ENCODE data around the gene FLYWCH1. TPM values are rescaled to one million over a fixed set of nuclear protein-coding genes. Genes with fewer than 3 reads are reported as not detected.

FLYWCH1 gene
- total and polyA plus RNA-seq, 4 donors, result 3.9 to 12.2 (median 7.8) TPM

- TF ChIP-seq MAX (IDR thresholded peaks at IDR 0.05) (no peak), HNF4A (conservative IDR thresholded peaks at IDR 0.05) (no peak), EGR1 (IDR thresholded peaks at IDR 0.05; ENCODE audit: low read depth in 2 of 2) (no peak), RAD21 (IDR thresholded peaks at IDR 0.05) (no peak), REST (IDR thresholded peaks at IDR 0.05) (no peak), FOXA1 (IDR thresholded peaks at IDR 0.05) (no peak), SP1 (IDR thresholded peaks at IDR 0.05) (no peak)
- no peak overlapping the region for H3K4me3 ChIP-seq (ENCODE audit: low read depth in 1 of 3, low read length in 3 of 3)
- H3K9me3 ChIP-seq (ENCODE audit: control insufficient read depth in 4 of 4, low read length in 3 of 4), result no peaks in the 10 kb centered on the region
- no peak overlapping the region for H3K27ac ChIP-seq (ENCODE audit: low read depth in 1 of 2, low read length in 2 of 2)
- no peak for DNase-seq (ENCODE audit: low spot score)
- no peaks in the 10 kb centered on the region for H3K4me1 ChIP-seq (ENCODE audit: control insufficient read depth in 4 of 4, insufficient read depth in 4 of 4, low read length in 3 of 4)
- no peaks in the 10 kb centered on the region for H3K36me3 ChIP-seq (ENCODE audit: control insufficient read depth in 4 of 4, insufficient read depth in 3 of 4, low read depth in 1 of 4, low read length in 3 of 4)
- H3K9ac ChIP-seq (ENCODE audit: low read depth in 1 of 2, low read length in 2 of 2), result no peak overlapping the region
- 88% methylated on average over 12 of the region's 12 CpGs for WGBS
- no peaks in the 10 kb centered on the region for H3K27me3 ChIP-seq (ENCODE audit: control insufficient read depth in 4 of 4, insufficient read depth in 4 of 4, low read length in 3 of 4)
These were observed 80.0 kb downstream of the FLYWCH1 start for GRCh38 chr16:2991566-2992261.

- no peak overlapping the region for H3K27ac ChIP-seq (ENCODE audit: low read depth in 1 of 2, low read length in 2 of 2)
- no peak for TF ChIP-seq GABPA (IDR thresholded peaks at IDR 0.05 in 1 of 2, conservative IDR thresholded peaks at IDR 0.05 in 1 of 2)
- TF ChIP-seq ATF3 (IDR thresholded peaks at IDR 0.05), result no peak
- TF ChIP-seq CTCF (IDR thresholded peaks at IDR 0.05; ENCODE audit: low read depth, low read length, missing input control), result no peak
- no peak for TF ChIP-seq SP1 (IDR thresholded peaks at IDR 0.05)
- no peak for TF ChIP-seq HNF4G (IDR thresholded peaks at IDR 0.05)
- TF ChIP-seq ZBTB33 (IDR thresholded peaks at IDR 0.05), result no peak
- TF ChIP-seq FOXA1 (IDR thresholded peaks at IDR 0.05), result no peak
- TF ChIP-seq JUND (IDR thresholded peaks at IDR 0.05), result no peak
- TF ChIP-seq TAF1 (conservative IDR thresholded peaks at IDR 0.05), result no peak
- no peak for TF ChIP-seq RXRA (IDR thresholded peaks at IDR 0.05)
- TF ChIP-seq FOXA2 (IDR thresholded peaks at IDR 0.05), result no peak
- TF ChIP-seq EGR1 (IDR thresholded peaks at IDR 0.05; ENCODE audit: low read depth in 2 of 2), result no peak
- TF ChIP-seq YY1 (IDR thresholded peaks at IDR 0.05), result no peak
- TF ChIP-seq REST (IDR thresholded peaks at IDR 0.05), result no peak
- TF ChIP-seq NR2F2 (IDR thresholded peaks at IDR 0.05), result no peak
- no peak for TF ChIP-seq MAX (IDR thresholded peaks at IDR 0.05)
- no peak for TF ChIP-seq RAD21 (IDR thresholded peaks at IDR 0.05)
- TF ChIP-seq HNF4A (conservative IDR thresholded peaks at IDR 0.05), result no peak
- no peak overlapping the region for H3K9ac ChIP-seq (ENCODE audit: low read depth in 1 of 2, low read length in 2 of 2)
- H3K4me1 ChIP-seq (ENCODE audit: control insufficient read depth in 4 of 4, insufficient read depth in 4 of 4, low read length in 3 of 4), result no peaks in the 10 kb centered on the region
- no peaks in the 10 kb centered on the region for H3K36me3 ChIP-seq (ENCODE audit: control insufficient read depth in 4 of 4, insufficient read depth in 3 of 4, low read depth in 1 of 4, low read length in 3 of 4)
- no peak overlapping the region for H3K4me3 ChIP-seq (ENCODE audit: low read depth in 1 of 3, low read length in 3 of 3)
- no peaks in the 10 kb centered on the region for H3K27me3 ChIP-seq (ENCODE audit: control insufficient read depth in 4 of 4, insufficient read depth in 4 of 4, low read length in 3 of 4)
- no peaks in the 10 kb centered on the region for H3K9me3 ChIP-seq (ENCODE audit: control insufficient read depth in 4 of 4, low read length in 3 of 4)
- no peak for DNase-seq (ENCODE audit: low spot score)
- 87% methylated on average over 14 of the region's 14 CpGs for WGBS
These were observed 80.8 kb downstream of the FLYWCH1 start for GRCh38 chr16:2992383-2993081.

Data from liver (tissue), 9 donors.